ENCODE results near the gene C18orf63.

DNA sequence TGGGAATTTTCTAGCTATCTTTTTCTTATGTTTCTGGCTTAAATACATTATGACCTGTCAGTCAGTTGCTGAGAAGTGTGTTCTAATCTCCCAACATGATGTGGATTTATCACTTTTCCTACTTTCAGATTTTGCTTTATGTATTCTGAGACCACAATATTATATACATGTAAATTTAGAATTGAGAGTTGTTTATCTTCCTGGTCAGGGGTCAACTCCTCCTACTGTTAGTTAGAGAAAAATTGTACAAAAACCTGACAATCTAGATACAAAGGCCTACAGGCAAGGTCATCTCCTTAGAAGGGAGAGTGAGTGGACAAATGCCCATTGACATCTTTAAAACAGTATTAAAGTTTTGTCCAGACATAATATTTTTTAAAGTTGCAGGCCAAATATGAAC is 30.6 kb downstream of the C18orf63 start:
- TF ChIP-seq ZNF747 (tag by site-specific recombination; IDR thresholded peaks at IDR 0.05) (no peak), CTCF (tag by site-specific recombination; IDR thresholded peaks at IDR 0.05) (no peak), ZNF239 (tag by site-specific recombination; IDR thresholded peaks at IDR 0.05) (no peak), ZNF114 (tag by site-specific recombination; IDR thresholded peaks at IDR 0.05) (no peak), ZNF654 (tag by site-specific recombination; IDR thresholded peaks at IDR 0.05; ENCODE audit: low read depth) (no peak), ZNF549 (tag by site-specific recombination; IDR thresholded peaks at IDR 0.05) (no peak), ZNF785 (tag by site-specific recombination; IDR thresholded peaks at IDR 0.05) (no peak), ZBTB26 (tag by site-specific recombination; optimal IDR thresholded peaks at IDR 0.05) (no peak), ZNF274 (IDR thresholded peaks at IDR 0.05; ENCODE audit: low read length) (no peak), ZNF274 (tag by site-specific recombination; IDR thresholded peaks at IDR 0.05; ENCODE audit: borderline replicate concordance) (no peak), HOXA7 (CRISPR knock-in tag; IDR thresholded peaks at IDR 0.05; ENCODE audit: borderline replicate concordance) (no peak), ZNF133 (tag by site-specific recombination; IDR thresholded peaks at IDR 0.05) (no peak), SETDB1 (IDR thresholded peaks at IDR 0.05; ENCODE audit: insufficient read length, low read length) (no peak)
